HG03108 (cell line): ENCODE data around the gene PYGM.

ENCODE experiments used
- ATAC-seq: cut with Tn5 transposase; IDR thresholded peaks from one replicate; pipeline ENCODE4 v1.9.1; 2021; ENCODE audit warnings: moderate library complexity; ENCODE audit not compliant: unreplicated experiment

The PYGM gene

GRCh38 chr11:64754919-64755662 lies 4.7 kb downstream of the PYGM start:
- no peak for ATAC-seq

GRCh38 chr11:64754124-64754918 lies 5.5 kb downstream of the PYGM start:
- no peak for ATAC-seq

DNA sequence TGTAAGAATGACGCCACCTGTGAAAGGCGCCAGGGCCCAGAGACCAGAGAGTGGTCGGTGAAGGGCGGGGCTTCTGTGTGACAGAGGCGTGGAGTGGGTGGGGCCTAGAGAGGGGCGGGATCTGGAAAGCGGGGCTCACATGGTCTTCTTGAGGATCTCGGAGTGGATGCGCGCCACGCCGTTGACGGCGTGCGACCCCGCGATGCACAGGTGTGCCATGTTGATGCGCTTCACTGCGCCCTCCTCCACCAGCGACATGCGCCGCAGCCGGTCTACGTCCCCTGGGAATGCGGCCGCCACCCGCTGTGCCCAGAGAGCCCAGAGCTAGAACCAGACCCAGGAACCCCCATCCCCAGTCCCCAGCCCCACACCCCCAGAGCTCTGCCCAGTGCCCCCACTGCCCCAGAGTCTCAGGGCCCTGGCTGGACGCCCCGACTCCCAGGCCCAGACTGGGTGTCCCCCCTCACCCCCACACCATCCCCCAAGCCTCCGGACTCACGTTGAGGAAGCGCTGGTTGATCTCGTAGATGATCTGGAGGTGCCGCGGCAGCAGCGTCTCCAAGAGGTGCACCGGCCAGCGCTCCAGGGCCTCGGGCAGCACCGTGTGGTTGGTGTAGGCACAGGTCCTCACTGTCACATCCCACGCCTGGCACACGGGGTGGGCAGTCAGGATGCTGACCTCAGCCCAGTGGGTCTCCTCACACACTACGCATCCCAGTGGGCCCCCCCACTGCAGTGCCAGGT lies 6.2 kb downstream of the PYGM start:
- no peak for ATAC-seq

GRCh38 chr11:64753019-64753379 lies 6.8 kb downstream of the PYGM start:
- ATAC-seq, result no peak

DNA sequence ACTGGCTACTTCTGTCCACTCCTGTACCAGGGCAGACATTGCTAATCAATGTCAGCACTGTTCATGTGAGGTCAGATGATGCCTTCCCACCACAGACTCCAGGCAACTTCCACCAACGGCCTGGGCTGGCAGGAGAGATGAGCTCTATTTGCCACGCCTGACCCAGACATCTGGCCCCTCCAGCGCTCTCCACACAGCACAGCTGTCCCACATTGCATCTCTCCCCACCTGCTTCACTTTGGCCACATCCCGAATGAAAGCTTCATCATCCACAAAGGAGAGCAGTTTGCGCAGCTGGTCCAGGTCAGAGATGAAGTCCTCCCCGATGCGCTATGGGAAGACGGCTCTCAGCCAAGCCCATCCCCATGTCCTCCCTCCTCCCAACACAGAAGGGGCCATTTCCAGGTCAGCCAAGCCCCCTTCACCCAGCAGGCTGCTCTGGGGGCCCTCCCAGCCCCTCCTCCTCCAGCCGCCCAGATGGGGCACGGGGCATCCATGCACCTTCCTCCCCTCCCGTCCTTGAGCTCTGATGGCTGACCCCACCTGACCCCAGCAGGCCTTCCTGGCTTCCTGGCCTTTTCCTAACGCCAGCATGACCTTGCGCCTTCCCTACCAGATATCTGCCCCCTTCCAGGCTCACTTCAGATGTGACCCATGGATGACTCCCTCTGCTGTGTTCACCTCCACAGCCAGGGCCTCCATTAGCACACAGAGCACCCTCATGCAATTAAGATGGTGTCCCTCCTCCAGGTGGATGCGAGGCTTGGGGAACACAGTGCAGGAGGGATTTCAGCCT lies 7.4 kb downstream of the PYGM start:
- no peak for ATAC-seq

DNA sequence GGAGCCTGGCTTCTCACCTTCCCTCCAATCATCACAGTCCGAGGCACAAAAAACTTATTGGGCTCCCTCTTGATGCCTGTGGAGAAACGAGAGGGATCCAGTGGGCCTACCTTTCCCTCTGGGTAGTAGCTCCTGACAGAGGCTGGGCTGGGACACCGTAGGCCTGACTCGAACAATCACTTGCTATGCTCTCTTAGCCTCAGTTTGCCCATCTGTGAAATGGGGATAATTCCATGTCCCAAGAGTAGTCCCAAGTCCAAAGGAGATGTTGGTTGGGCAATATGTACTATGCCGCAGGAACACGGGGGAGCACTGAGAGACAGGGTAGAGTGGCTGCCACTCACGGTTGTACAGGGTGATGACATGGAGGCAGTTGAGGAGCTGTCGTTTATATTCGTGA lies 8.2 kb downstream of the PYGM start:
- ATAC-seq, result no peak

GRCh38 chr11:64751136-64751535 lies 8.6 kb downstream of the PYGM start:
- ATAC-seq, result no peak

- no peak for ATAC-seq
Measured at GRCh38 chr11:64750361-64751054, 9.3 kb downstream of the PYGM start.

- no peak for ATAC-seq
Measured at GRCh38 chr11:64747961-64748665, 11.7 kb downstream of the PYGM start.

GRCh38 chr11:64746486-64746885 lies 13.3 kb downstream of the PYGM start:
- no peak for ATAC-seq

GRCh38 chr11:64745521-64746328 lies 14.0 kb downstream of the PYGM start:
- ATAC-seq, result no peak

DNA sequence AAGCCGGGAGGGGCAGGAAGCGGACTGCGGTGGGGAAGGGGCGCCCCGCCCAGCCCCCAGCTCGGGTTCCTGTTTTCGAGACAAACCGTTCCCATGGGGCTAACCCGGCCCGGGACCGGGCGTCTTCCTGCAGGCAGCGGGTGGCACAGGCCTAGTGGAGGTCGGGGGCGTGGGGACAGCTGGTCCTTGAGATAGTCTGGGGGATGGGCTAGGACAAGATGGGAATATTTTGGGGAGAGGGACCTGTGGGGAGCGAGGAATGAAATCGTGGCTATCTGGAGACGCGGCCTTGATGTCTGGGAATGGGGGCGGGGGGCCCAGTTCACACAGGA lies 14.6 kb downstream of the PYGM start:
- no peak for ATAC-seq

DNA sequence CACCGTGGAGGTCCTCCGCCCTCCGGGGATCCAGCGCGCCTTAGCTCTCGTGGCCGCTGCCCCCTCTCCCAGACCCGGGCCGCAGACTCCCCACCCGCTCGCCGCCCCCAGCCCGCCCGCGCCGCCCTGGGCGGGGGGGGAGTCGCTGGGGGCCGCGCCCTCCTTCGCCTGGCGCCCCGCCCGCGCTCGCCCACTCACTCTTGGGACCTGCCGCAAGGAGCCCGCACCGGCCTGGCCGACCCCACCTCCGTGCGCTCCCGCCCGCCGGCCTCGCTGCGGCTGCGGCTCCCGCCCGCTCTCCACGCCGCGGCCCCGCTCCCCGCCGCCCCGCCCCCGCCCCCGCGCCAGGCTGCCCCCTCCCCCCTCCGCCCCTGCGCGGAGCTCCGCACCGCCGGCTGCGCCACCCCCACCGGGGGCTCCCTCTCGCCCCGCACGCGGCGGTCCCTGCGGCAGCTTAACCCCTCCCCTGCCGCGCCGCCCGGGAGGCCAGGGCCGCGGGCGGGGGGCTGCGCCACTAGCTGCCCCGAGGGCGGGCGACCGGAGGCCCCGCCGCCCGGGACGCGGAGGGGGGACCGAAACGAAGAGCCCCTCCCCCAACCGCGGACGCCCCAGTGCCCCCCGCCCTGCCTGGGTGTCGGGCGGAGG lies 15.1 kb downstream of the PYGM start:
- ATAC-seq, result no peak

DNA sequence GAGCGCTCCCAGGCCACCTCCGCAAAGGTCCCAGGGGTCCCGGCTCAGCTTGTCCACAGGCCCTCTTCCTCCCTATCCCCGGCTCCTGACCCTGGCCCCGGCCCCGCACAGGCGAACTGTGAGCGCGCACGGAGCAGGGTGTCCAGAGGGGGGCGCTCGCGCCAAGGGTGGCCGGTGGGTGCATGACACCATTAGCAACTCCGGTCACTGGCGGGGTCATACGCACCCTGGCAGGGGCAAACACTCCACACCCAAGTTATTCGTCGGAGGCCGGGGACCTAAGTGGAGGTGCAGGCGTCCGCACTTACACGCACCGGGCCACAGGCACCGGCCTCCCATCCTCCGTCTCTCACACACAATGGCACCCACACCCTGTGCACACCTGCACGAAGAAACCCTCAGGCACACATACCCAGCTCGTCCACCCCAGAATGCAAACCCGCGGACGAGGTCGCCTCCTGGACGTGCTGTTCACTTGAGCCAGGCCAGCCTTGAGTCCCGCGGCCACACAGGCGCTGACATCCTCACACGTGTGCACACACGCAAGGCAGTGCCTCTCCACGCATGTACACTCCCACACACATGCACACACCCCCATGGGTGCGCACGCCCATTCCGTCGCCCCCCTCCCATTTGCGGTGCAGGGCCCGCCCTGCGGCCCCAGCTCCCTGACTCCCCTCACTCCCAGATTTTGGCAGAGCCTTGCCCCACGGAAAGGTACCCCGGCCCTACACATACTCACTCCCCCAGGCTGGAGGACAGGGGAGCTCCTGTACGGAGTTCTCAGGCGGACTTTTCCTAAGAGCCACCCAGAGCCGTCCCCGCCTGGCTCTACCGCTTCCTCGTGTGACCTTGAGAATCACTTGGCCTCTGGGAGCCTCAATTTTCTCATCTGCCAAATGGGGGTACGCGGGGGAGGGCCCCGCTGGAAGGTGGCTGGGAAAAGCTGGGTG lies 15.9 kb downstream of the PYGM start, which contains the start of gene RASGRP2:
TSS of gene RASGRP2 (minus strand) at position 552 of the 953 bp plus-strand sequence. CDS start 1,276 bp downstream, outside the sequence.
- ATAC-seq, result no peak

DNA sequence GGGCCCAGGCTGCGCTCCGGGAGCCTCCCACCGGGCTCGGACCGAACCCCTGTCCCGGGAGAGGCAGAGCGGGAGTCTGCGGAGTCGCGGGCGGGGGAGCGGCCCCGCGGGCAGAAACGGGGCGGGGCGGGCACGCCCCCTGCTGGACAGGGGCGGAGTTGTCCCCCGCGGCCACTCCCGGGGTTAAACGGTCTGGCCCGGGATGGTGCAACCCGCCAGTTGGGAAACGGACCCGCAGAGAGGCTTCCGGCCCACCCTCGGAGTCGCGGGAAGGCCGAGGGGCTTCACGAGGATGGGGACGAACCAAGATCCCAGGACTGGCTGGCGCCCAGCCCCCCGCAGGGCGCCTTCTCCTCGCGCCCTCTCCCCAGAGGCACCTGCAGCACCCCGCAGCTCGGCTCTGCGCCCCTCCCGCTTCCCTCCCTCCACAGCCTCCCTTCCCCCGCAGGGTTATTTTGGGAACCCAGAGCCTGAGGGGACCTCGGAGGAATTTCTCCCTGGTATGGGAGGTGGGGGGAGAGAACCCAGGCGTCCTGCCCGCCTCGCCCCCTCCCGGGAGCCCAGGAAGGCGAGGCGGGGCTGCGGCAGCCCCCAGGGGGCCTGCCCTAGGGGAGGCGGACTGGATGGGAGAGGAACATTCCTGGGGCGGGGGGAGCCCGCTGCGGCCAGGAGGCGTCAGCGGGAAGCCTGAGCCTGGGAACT lies 16.7 kb downstream of the PYGM start:
- peak; percentile 29 for ATAC-seq

- no peak for ATAC-seq
Measured at GRCh38 chr11:64742087-64742888, 17.5 kb downstream of the PYGM start.
